Sigmoid colon (tissue), 7 donors: Measurements from ENCODE around the gene RC3H1. TPM values are rescaled to one million over a fixed set of nuclear protein-coding genes. Genes with fewer than 3 reads are reported as not detected.

Experiments
- DNase-seq: peaks from one replicate; pipeline ENCODE4 v3.0.0-alpha.2; 2019
- H3K27ac ChIP-seq, 4 donors: fragments of 200-600 bp; sonication (generic); one replicate each; pipeline ENCODE4 v1.5.1; 2016 to 2019; ENCODE audit warnings: mild to moderate bottlenecking in 1 of 4
- H3K27me3 ChIP-seq, 3 donors: fragments of 200-600 bp; sonication (generic); one replicate each; pipeline ENCODE4 v1.5.1; 2019; ENCODE audit warnings: mild to moderate bottlenecking in 1 of 3
- H3K36me3 ChIP-seq, 4 donors: fragments of 200-600 bp; sonication (generic); one replicate each; pipeline ENCODE4 v1.5.1; 2016 to 2019
- H3K4me1 ChIP-seq, 4 donors: fragments of 200-600 bp; sonication (generic); one replicate each; pipeline ENCODE4 v1.5.1; 2017 to 2019
- H3K4me3 ChIP-seq, 4 donors: fragments of 200-600 bp; sonication (generic); one replicate each; pipeline ENCODE4 v1.5.1; 2017 to 2019; ENCODE audit warnings: mild to moderate bottlenecking in 2 of 4, moderate library complexity in 1 of 4
- H3K9me3 ChIP-seq, 4 donors: fragments of 200-600 bp in 3 of 4; sonication (generic) in 3 of 4; one replicate each; pipeline versions ENCODE4 v1.5.1 to v1.6.1; 2013 to 2019
- CTCF ChIP-seq, 4 experiments: fragments of 450-650 bp in 3 of 4; fragments of 200-600 bp in 1 of 4; IDR thresholded peaks; one replicate each; pipeline ENCODE4 v1.5.1; 2016 to 2019; ENCODE audit warnings: antibody characterized with exemption in 4 of 4, mild to moderate bottlenecking in 3 of 4, moderate library complexity in 2 of 4
- EP300 ChIP-seq, 4 donors: sonication (generic); formaldehyde crosslinking; IDR thresholded peaks; one replicate each; pipeline ENCODE4 v1.6.1; 2017; ENCODE audit warnings: antibody characterized with exemption in 4 of 4
- POLR2A ChIP-seq, 2 donors: fragments of 450-650 bp; IDR thresholded peaks; one replicate each; pipeline ENCODE4 v1.6.1; 2016; ENCODE audit warnings: antibody characterized with exemption in 2 of 2, mild to moderate bottlenecking in 2 of 2, moderate library complexity in 2 of 2
- POLR2AphosphoS5 ChIP-seq, 4 donors: sonication (generic); formaldehyde crosslinking; IDR thresholded peaks; one replicate each; pipeline ENCODE4 v1.6.1; 2017; ENCODE audit warnings: antibody characterized with exemption in 4 of 4
- WGBS, 2 donors: extraction: QIAGEN DNeasy Blood & Tissue Kit; methylation state at CpG; one replicate each; pipeline ENCODE4 v1.1.7; 2013; 5-methylcytosine and 5-hydroxymethylcytosine counted together
- intact Hi-C: fragments of 100-400 bp; cut with DNase I; formaldehyde crosslinking; loops from one replicate; pipeline ENCODE4 v1.15.1; 2023
- polyA plus RNA-seq, 3 donors: library from polyadenylated mRNA; stranded (reverse); fragments of 200-250 nt; gene quantifications; one replicate each; pipeline ENCODE4 v1.2.3, GENCODE V29; 2013
- small RNA-seq, 3 donors: library from RNA; depleted of rRNA; stranded (forward); fragments of <200 nt; gene quantifications; one replicate each; pipeline ENCODE3, GENCODE V24; 2016
- total RNA-seq, 4 donors: library from RNA; depleted of rRNA; stranded (reverse); fragments of >200 nt; gene quantifications; one replicate each; pipeline ENCODE4 v1.1.0, GENCODE V29; 2016
- donor health status: healthy with polysubstance abuse.
- donor health status: Bipolar disorder and iron deficiency.
- donor health status: healthy.

RC3H1 gene
- total and polyA plus RNA-seq, 7 donors = 2.4 to 55.9 (median 22.5) TPM

- peaks cover 0 to 35% (median 13%) of the 10 kb centered on the region in 4 donors for H3K36me3 ChIP-seq
- H3K4me3 ChIP-seq = no peak overlapping the region
- no peaks in the 10 kb centered on the region for H3K4me1 ChIP-seq
- no peak for DNase-seq
- no peak overlapping the region for H3K27ac ChIP-seq
- intact Hi-C loops = no loop called here
- TF ChIP-seq EP300 (IDR thresholded peaks at IDR 0.05) = no peak
- TF ChIP-seq POLR2AphosphoS5 (IDR thresholded peaks at IDR 0.05) = no peak
- no peak for TF ChIP-seq CTCF (IDR thresholded peaks at IDR 0.05)
- TF ChIP-seq POLR2A (IDR thresholded peaks at IDR 0.05) = no peak
- H3K27me3 ChIP-seq = no peaks in the 10 kb centered on the region
- H3K9me3 ChIP-seq = no peaks in the 10 kb centered on the region
- WGBS, 2 donors = 94 to 96% methylated on average over 5 of the region's 5 CpGs
Measured at GRCh38 chr1:173884701-173885100, 137.5 kb downstream of the RC3H1 start.

Small RNA genes lying within 50 kb of the gene (small RNA-seq; reads per million reads assigned to genes)
- gene RNA5SP67 (0 to 0.22 (median 0.12) reads per million in 3 donors), gene RNA5SP68 (0 to 0.07 (median 0) reads per million in 3 donors)

Other genes with a start within 250 kb of the RC3H1 start
- 1 to 10 TPM; 5.2 to 10.0 (median 7.3) TPM for gene DARS2, start 197.7 kb downstream of the RC3H1 start, total RNA-seq
- gene DARS2, start 197.7 kb downstream of the RC3H1 start, polyA plus RNA-seq = 10 to 100 TPM in 2 of 3 donors, 1 to 10 TPM in 1; 8.4 to 15.7 (median 10.4) TPM
- gene CENPL, start 197.5 kb downstream of the RC3H1 start, total RNA-seq = 1 to 10 TPM; 3.8 to 7.8 (median 5.4) TPM
- 1 to 10 TPM; 1.8 to 5.7 (median 4.9) TPM for gene CENPL, start 197.5 kb downstream of the RC3H1 start, polyA plus RNA-seq
- gene GAS5, start 154.4 kb downstream of the RC3H1 start, total RNA-seq = 100 to 1,000 TPM; 443 to 618 (median 542) TPM
- gene GAS5, start 154.4 kb downstream of the RC3H1 start, polyA plus RNA-seq = 100 to 1,000 TPM; 323 to 804 (median 459) TPM
- 1 to 10 TPM; 7.5 to 8.6 (median 8.0) TPM for gene ZBTB37, start 154.0 kb downstream of the RC3H1 start, total RNA-seq
- gene ZBTB37, start 154.0 kb downstream of the RC3H1 start, polyA plus RNA-seq = 1 to 10 TPM in 1 of 3 donors, under 1 TPM in 2; under 0.01 to 2.5 (median 0.46) TPM
- gene SERPINC1, start 105.0 kb downstream of the RC3H1 start, total RNA-seq = not detected
- gene SERPINC1, start 105.0 kb downstream of the RC3H1 start, polyA plus RNA-seq = under 1 TPM in 1 of 3 donors, not detected in 2; 0.10 TPM
- gene RABGAP1L, start 137.2 kb upstream of the RC3H1 start, total RNA-seq = 10 to 100 TPM; 30.4 to 42.9 (median 36.4) TPM
- 10 to 100 TPM; 25.2 to 35.4 (median 26.8) TPM for gene RABGAP1L, start 137.2 kb upstream of the RC3H1 start, polyA plus RNA-seq